HG02970 (cell line): Measurements from ENCODE around the gene LETM1.

ENCODE experiments used
- ATAC-seq: cut with Tn5 transposase; IDR thresholded peaks from one replicate; pipeline ENCODE4 v1.9.1; 2021; ENCODE audit warnings: mild to moderate bottlenecking, moderate library complexity, moderate number of reproducible peaks; ENCODE audit not compliant: unreplicated experiment, low FRiP score

The LETM1 gene

GRCh38 chr4:1830642-1831228 lies 25.2 kb downstream of the LETM1 start:
- ATAC-seq, result no peak

GRCh38 chr4:1830234-1830633 lies 25.7 kb downstream of the LETM1 start:
- no peak for ATAC-seq

- no peak for ATAC-seq
Observed at GRCh38 chr4:1826531-1827350, 29.2 kb downstream of the LETM1 start.

GRCh38 chr4:1825326-1825725 lies 30.6 kb downstream of the LETM1 start:
- ATAC-seq, result no peak

- ATAC-seq, result no peak
Observed at GRCh38 chr4:1824746-1825145, 31.2 kb downstream of the LETM1 start.

GRCh38 chr4:1823545-1823932 lies 32.4 kb downstream of the LETM1 start:
- ATAC-seq, result no peak

- no peak for ATAC-seq
Observed at GRCh38 chr4:1822568-1823544, 33.1 kb downstream of the LETM1 start.

GRCh38 chr4:1821679-1822567 lies 34.0 kb downstream of the LETM1 start:
- ATAC-seq, result no peak

GRCh38 chr4:1819816-1820215 lies 36.1 kb downstream of the LETM1 start:
- no peak for ATAC-seq

- ATAC-seq, result no peak
Observed at GRCh38 chr4:1819284-1819683, 36.7 kb downstream of the LETM1 start.

GRCh38 chr4:1815997-1816860 lies 39.7 kb downstream of the LETM1 start:
- no peak for ATAC-seq

- ATAC-seq, result no peak
Observed at GRCh38 chr4:1815096-1815996, 40.6 kb downstream of the LETM1 start.

GRCh38 chr4:1814453-1814852 lies 41.5 kb downstream of the LETM1 start:
- no peak for ATAC-seq

GRCh38 chr4:1813915-1814314 lies 42.0 kb downstream of the LETM1 start:
- ATAC-seq, result no peak

- no peak for ATAC-seq
Observed at GRCh38 chr4:1813231-1813630, 42.7 kb downstream of the LETM1 start.

GRCh38 chr4:1812720-1813119 lies 43.2 kb downstream of the LETM1 start:
- ATAC-seq, result no peak

GRCh38 chr4:1810765-1811164 lies 45.2 kb downstream of the LETM1 start:
- ATAC-seq, result no peak
